Naive thymus-derived CD8-positive, alpha-beta T cell (primary cell): ENCODE measurements around the gene UCN2. TPM values are rescaled to one million over a fixed set of nuclear protein-coding genes. Genes with fewer than 3 reads are reported as not detected.

Source experiments
- ATAC-seq, 2 donors: fragments of 150-1000 bp; cut with Tn5 transposase in 1 of 2; sonication (Bioruptor Pico), chemical (Tn5 transposase) in 1 of 2; 1 replicate in 1 of 2; 2 replicates in 1 of 2; pipeline ENCODE4 v1.10.0; 2021; ENCODE audit warnings: mild to moderate bottlenecking in 2 of 2, moderate library complexity in 2 of 2
- POLR2A ChIA-PET: fragments of 350-600 bp; sonication (Branson Sonifier 250); formaldehyde crosslinking; loops from one replicate; lab custom pipeline; 2021; ENCODE audit warnings: antibody characterized with exemption; lab: Charles Lee
- DNase-seq, 10 donors: peaks; one replicate each; pipeline versions ENCODE4 v3.0.0 to v3.0.0-alpha.2; 2020 to 2022
- H3K27ac Mint-ChIP-seq, 10 donors: one replicate each; pipeline ENCODE4 v1.8.0; 2020 to 2022; ENCODE audit warnings: mild to moderate bottlenecking in 10 of 10, mixed read lengths in 10 of 10, moderate library complexity in 4 of 10, inconsistent platforms in 1 of 10
- H3K27me3 Mint-ChIP-seq, 5 donors: one replicate each; pipeline ENCODE4 v1.8.0; 2021 to 2022; ENCODE audit warnings: mixed read lengths in 5 of 5
- H3K36me3 Mint-ChIP-seq, 3 donors: one replicate each; pipeline ENCODE4 v1.8.0; 2020 to 2022; ENCODE audit warnings: mixed read lengths in 3 of 3, mild to moderate bottlenecking in 2 of 3, inconsistent platforms in 1 of 3
- H3K4me1 Mint-ChIP-seq, 4 donors: one replicate each; pipeline ENCODE4 v1.8.0; 2021 to 2022; ENCODE audit warnings: mixed read lengths in 4 of 4
- H3K4me3 Mint-ChIP-seq, 10 donors: one replicate each; pipeline ENCODE4 v1.8.0; 2020 to 2022; ENCODE audit warnings: mild to moderate bottlenecking in 10 of 10, mixed read lengths in 10 of 10, moderate library complexity in 6 of 10, inconsistent platforms in 1 of 10
- H3K9me3 Mint-ChIP-seq, 9 donors: one replicate each; pipeline ENCODE4 v1.8.0; 2020 to 2022; ENCODE audit warnings: mixed read lengths in 9 of 9, mild to moderate bottlenecking in 3 of 9, inconsistent platforms in 1 of 9, moderate library complexity in 1 of 9
- polyA plus RNA-seq, 3 donors: library from polyadenylated mRNA; unstranded; fragments of 300-500 nt; fragmentation: Illumina TruSeq; gene quantifications; one replicate each; pipeline ENCODE4 v1.2.3, GENCODE V29; 2021
- total RNA-seq, 8 experiments: library from RNA in 2 of 8; stranded (reverse) in 2 of 8; gene quantifications; one replicate each; pipeline ENCODE4 v1.2.3 and lab custom pipeline; 2021 to 2026

Gene UCN2
- total and polyA plus RNA-seq, 5 experiments from 2014 or later, result 0.25 TPM; not detected in 4

DNA sequence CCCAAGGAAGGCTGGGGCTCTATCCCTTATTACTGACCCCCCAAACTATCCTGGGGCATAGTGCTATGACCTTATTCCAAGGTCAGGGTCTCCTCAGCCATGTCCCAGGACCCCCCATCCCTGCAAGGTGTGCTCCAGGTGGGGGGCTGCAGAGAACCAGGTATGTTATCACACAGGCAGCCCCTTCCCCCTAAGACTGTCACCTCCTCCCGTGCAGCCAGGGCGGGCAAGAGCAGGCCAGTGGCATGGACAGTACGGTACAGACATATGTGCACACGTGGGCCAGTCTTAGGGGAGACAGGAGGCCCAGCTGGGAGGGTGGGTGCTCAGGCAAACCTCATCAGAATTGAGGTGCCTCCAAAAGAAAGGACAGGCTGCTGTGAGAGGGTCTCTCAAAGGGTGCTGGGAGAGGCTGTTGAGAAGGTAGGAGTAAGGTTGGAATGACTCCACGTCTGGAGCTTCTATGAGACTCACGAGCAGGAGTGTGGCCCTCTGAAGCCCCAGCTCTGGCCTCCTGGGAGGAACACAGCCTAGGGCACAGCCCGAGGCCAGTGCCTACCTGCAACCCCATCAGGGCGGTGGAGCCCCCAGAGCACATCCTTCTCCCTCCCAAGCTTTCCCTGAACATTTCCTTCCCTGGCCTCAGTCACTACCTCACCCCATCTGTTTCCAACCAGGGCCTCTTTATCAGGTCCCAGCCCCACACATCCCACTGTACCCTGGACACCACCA lies 33.3 kb upstream of the UCN2 start:
- peaks cover 0 to 33% (median 2%) of the 10 kb centered on the region in 3 donors for H3K36me3 Mint-ChIP-seq
- ATAC-seq (peak in 1 of 2 donors; percentile 6), DNase-seq (no peak)
- H3K4me3 Mint-ChIP-seq, result no peak overlapping the region
- H3K9me3 Mint-ChIP-seq, result no peaks in the 10 kb centered on the region
- peaks cover 5 to 17% (median 9%) of the 10 kb centered on the region in 4 donors for H3K4me1 Mint-ChIP-seq
- POLR2A ChIA-PET, result no interaction called here
- peak overlapping the region in 4 of 10 donors; percentile 9 to 84 (median 65) for H3K27ac Mint-ChIP-seq
- H3K27me3 Mint-ChIP-seq, result peaks cover 4 to 38% (median 18%) of the 10 kb centered on the region in 5 donors

DNA sequence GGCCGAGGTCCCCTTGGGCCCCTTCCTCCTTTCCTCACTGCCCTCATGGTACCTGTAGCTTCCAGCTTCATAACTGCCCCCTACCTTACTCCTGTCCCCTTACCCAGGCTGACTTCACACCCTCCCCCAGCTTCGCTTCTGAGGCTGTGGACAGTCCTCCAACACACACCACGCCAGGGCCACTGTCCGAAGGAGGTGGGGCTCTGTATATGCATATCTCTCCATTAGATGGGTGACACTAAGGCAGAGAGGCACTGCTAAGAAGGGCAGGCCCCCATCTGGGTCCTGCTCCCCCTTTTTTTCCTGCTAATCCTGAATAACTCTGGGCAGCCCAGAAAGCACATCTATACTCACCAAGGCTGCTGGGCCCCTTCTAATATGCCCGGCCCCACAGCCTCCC lies 32.6 kb upstream of the UCN2 start:
- Mint-ChIP-seq H3K4me3 (peak overlapping the region in 4 of 10 donors; percentile 8 to 27 (median 18)), H3K36me3 (peaks cover 0 to 27% (median 2%) of the 10 kb centered on the region in 3 donors), H3K27me3 (peaks cover 4 to 43% (median 20%) of the 10 kb centered on the region in 5 donors), H3K27ac (peak overlapping the region in 2 of 10 donors; percentile 4 to 84), H3K4me1 (peaks cover 5 to 17% (median 9%) of the 10 kb centered on the region in 4 donors), H3K9me3 (no peaks in the 10 kb centered on the region)
- ATAC-seq (peak in 1 of 2 donors; percentile 6), DNase-seq (no peak)
- POLR2A ChIA-PET, result no interaction called here

DNA sequence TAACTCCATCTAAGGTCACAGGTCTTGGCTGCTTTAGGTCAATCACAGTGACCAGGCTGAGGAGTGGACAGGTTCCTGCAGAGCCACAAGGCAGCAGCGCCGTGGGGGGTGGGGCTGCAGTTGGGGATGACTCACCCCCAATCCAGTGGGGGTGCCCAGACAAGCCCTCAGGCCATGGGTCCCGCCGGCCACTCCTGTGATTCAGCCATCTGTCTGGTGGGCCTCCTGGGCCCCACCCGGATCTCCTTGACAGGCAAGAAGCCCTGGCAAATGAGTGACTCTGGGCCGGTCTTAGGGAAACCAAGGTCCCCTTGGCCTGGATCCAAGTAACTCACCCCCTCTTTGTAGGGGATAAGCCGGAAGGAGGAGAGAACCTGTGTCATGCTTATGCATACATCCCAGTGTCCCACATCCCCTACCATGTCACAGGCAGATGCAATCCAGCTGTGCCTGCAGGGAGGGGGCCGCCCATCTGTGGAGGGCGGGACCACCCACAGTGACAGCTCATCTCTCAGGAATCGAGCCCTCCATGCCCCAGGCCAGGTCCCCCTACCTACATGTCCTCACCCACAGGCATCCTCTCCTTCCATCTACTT lies 32.0 kb upstream of the UCN2 start:
- Mint-ChIP-seq H3K27me3 (peaks cover 8 to 49% (median 25%) of the 10 kb centered on the region in 5 donors), H3K4me1 (peaks cover 5 to 17% (median 9%) of the 10 kb centered on the region in 4 donors)

GRCh38 chr3:48595075-48595525 lies 31.5 kb upstream of the UCN2 start, which contains the start of gene COL7A1:
Gene COL7A1 (minus strand): TSS chr3:48595329. CDS start chr3:48595159, 170 bp downstream.
- H3K27me3 Mint-ChIP-seq, result peaks cover 8 to 54% (median 28%) of the 10 kb centered on the region in 5 donors
- DNase-seq (peak in 3 of 10 donors; percentile 8 to 17 (median 12)), ATAC-seq (peak; percentile 35 to 62)
- peaks cover 5 to 17% (median 9%) of the 10 kb centered on the region in 4 donors for H3K4me1 Mint-ChIP-seq
- peak within 1 kb of the TSS in 7 of 10 donors; percentile 8 to 67 (median 45) for H3K4me3 Mint-ChIP-seq
- POLR2A ChIA-PET, result no interaction called here
- peaks cover 0 to 17% (median 0%) of the 10 kb centered on the region in 3 donors for H3K36me3 Mint-ChIP-seq
- peak within 1 kb of the TSS in 3 of 10 donors; percentile 35 to 84 (median 60) for H3K27ac Mint-ChIP-seq
- H3K9me3 Mint-ChIP-seq, result no peaks in the 10 kb centered on the region

More for the DNA sequence above, 32.0 kb upstream of the UCN2 start:
- Mint-ChIP-seq H3K9me3 (no peaks in the 10 kb centered on the region), H3K36me3 (peaks cover 0 to 22% (median 2%) of the 10 kb centered on the region in 3 donors), H3K4me3 (peak overlapping the region in 2 of 10 donors; percentile 26 to 31), H3K27ac (peak overlapping the region in 2 of 10 donors; percentile 4 to 84)
- ATAC-seq, result peak in 1 of 2 donors; percentile 20
- no peak for DNase-seq
- POLR2A ChIA-PET, result no interaction called here

DNA sequence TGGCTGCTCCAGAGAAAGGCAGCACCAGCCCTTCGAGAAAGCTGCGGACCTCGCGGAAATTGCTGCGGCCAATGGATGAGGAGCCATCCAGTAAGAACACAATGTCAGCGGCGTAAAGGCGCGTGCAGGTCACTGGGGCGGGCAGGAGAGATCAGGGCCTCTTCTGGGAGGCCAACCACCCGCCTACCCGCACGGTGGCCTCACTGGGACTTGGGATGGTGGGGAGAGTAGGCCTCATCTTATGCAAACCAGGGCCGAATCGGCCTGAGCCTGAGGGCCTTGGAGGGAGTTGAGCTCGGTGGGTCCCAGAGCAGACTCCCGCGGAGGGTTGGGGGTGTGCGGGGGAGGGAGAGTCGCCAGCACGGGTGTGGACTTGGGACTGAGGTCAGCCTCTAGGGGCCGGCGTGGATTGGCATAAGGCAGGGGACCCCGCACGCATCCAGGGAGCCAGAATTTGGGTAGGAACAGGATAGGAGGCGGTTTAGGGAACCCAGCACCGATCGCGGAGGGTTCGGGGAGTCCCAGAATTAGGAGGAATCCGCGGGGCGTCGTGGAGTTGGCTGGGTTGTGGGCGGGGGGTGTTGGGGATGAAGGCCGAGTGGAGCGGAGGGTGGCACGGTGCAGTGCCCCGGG lies 31.0 kb upstream of the UCN2 start:
- Mint-ChIP-seq H3K27me3 (peaks cover 11 to 59% (median 33%) of the 10 kb centered on the region in 5 donors), H3K27ac (peak overlapping the region in 3 of 10 donors; percentile 35 to 60 (median 37)), H3K36me3 (peaks cover 0 to 12% (median 0%) of the 10 kb centered on the region in 3 donors), H3K9me3 (no peaks in the 10 kb centered on the region), H3K4me1 (peaks cover 5 to 17% (median 9%) of the 10 kb centered on the region in 4 donors), H3K4me3 (peak overlapping the region in 7 of 10 donors; percentile 8 to 67 (median 45))
- DNase-seq (no peak), ATAC-seq (no peak)
- POLR2A ChIA-PET, result no interaction called here

DNA sequence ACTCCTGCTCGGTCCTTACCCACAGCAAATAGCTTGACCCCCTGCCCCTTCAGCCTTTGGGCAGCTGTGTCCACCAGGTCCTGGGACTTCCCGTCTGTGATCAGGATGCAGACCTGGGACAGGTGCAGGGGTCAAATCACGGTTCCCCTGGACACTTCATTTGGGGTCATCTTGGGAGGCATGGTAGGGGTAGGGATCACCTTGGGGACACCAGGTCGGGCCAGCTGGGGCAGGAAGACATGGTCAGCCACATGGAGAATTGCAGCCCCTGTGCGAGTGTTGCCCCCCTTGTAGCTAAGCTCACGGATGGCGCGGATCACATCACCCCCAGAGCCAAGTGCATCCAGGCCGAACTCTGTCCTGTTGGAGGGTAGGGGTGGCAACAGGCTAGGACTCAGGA lies 29.8 kb upstream of the UCN2 start:
- Mint-ChIP-seq H3K4me3 (no peak overlapping the region), H3K9me3 (no peaks in the 10 kb centered on the region), H3K36me3 (peaks cover 0 to 2% (median 0%) of the 10 kb centered on the region in 3 donors), H3K27me3 (peaks cover 16 to 70% (median 42%) of the 10 kb centered on the region in 5 donors), H3K4me1 (peaks cover 5 to 17% (median 9%) of the 10 kb centered on the region in 4 donors), H3K27ac (peak overlapping the region in 1 of 10 donors; percentile 56)
- no peak for ATAC-seq
- POLR2A ChIA-PET, result no interaction called here
- no peak for DNase-seq

- peaks cover 16 to 78% (median 47%) of the 10 kb centered on the region in 5 donors for H3K27me3 Mint-ChIP-seq
- ATAC-seq (no peak), DNase-seq (no peak)
- no peak overlapping the region for H3K27ac Mint-ChIP-seq
- H3K36me3 Mint-ChIP-seq, result no peaks in the 10 kb centered on the region
- no peak overlapping the region for H3K4me3 Mint-ChIP-seq
- no peaks in the 10 kb centered on the region for H3K9me3 Mint-ChIP-seq
- H3K4me1 Mint-ChIP-seq, result peaks cover 5 to 17% (median 9%) of the 10 kb centered on the region in 4 donors
- POLR2A ChIA-PET, result no interaction called here
Measured at GRCh38 chr3:48592519-48593087, 29.0 kb upstream of the UCN2 start.

GRCh38 chr3:48591886-48592518 lies 28.4 kb upstream of the UCN2 start:
- Mint-ChIP-seq H3K27me3 (peaks cover 16 to 84% (median 53%) of the 10 kb centered on the region in 5 donors), H3K4me3 (no peak overlapping the region), H3K27ac (no peak overlapping the region), H3K36me3 (no peaks in the 10 kb centered on the region), H3K4me1 (peaks cover 5 to 17% (median 9%) of the 10 kb centered on the region in 4 donors), H3K9me3 (no peaks in the 10 kb centered on the region)
- ATAC-seq (no peak), DNase-seq (no peak)
- POLR2A ChIA-PET, result no interaction called here

GRCh38 chr3:48591436-48591835 lies 27.9 kb upstream of the UCN2 start:
- POLR2A ChIA-PET, result no interaction called here
- DNase-seq (no peak), ATAC-seq (no peak)
- no peaks in the 10 kb centered on the region for H3K36me3 Mint-ChIP-seq
- no peak overlapping the region for H3K4me3 Mint-ChIP-seq
- H3K4me1 Mint-ChIP-seq, result peaks cover 5 to 16% (median 9%) of the 10 kb centered on the region in 4 donors
- H3K9me3 Mint-ChIP-seq, result no peaks in the 10 kb centered on the region
- peaks cover 16 to 88% (median 58%) of the 10 kb centered on the region in 5 donors for H3K27me3 Mint-ChIP-seq
- no peak overlapping the region for H3K27ac Mint-ChIP-seq

DNA sequence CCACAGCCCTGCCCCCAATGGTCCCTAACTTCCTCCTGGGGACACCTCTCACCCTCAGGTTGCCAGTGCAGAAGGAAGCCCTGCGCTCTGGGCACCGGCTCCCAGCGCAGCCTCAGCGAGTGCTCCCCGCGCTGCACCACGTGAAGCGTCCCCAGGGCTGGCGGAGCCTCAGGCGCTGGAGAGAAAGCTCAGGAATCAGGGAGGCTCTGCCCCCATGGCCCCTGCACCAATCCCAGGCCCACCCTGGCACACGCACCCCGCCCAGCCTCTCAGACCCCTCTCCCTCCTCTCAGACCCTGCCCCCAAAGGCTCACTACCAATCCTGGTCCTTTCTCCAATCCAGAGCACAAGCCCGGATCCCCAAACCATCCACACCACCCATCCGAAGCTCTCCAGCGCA lies 24.6 kb upstream of the UCN2 start:
- no peaks in the 10 kb centered on the region for H3K4me1 Mint-ChIP-seq
- peaks cover 12 to 65% (median 50%) of the 10 kb centered on the region in 5 donors for H3K27me3 Mint-ChIP-seq
- no peak for DNase-seq
- POLR2A ChIA-PET, result no interaction called here
- no peaks in the 10 kb centered on the region for H3K9me3 Mint-ChIP-seq
- no peak for ATAC-seq
- peak overlapping the region in 1 of 10 donors; percentile 71 for H3K27ac Mint-ChIP-seq
- no peak overlapping the region for H3K4me3 Mint-ChIP-seq
- H3K36me3 Mint-ChIP-seq, result no peaks in the 10 kb centered on the region

DNA sequence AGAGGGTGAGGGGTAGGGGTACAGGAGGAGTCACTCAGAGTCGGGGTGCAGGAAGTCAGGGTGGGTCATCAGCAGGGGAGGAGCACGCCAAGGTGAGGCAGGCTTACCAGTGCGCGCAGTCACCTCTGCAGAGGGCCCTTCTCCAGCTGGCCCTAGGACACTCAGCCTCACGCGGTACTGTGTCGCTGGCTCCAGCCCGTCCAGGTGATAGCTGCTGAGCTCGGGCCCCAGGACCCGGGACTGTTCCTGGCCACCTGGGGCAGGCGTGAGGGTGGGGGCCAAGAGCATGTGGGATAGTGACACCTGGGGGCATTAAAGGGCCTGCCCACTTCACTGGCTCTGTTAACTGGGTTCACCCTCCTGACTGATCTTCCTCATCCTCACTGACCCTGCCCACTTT lies 24.1 kb upstream of the UCN2 start:
- DNase-seq (no peak), ATAC-seq (no peak)
- peaks cover 12 to 59% (median 45%) of the 10 kb centered on the region in 5 donors for H3K27me3 Mint-ChIP-seq
- no peaks in the 10 kb centered on the region for H3K4me1 Mint-ChIP-seq
- H3K4me3 Mint-ChIP-seq, result no peak overlapping the region
- POLR2A ChIA-PET, result no interaction called here
- H3K27ac Mint-ChIP-seq, result peak overlapping the region in 1 of 10 donors; percentile 71
- H3K36me3 Mint-ChIP-seq, result no peaks in the 10 kb centered on the region
- no peaks in the 10 kb centered on the region for H3K9me3 Mint-ChIP-seq

- Mint-ChIP-seq H3K36me3 (no peaks in the 10 kb centered on the region), H3K27me3 (peaks cover 8 to 42% (median 29%) of the 10 kb centered on the region in 5 donors), H3K9me3 (no peaks in the 10 kb centered on the region), H3K27ac (no peak overlapping the region), H3K4me1 (no peaks in the 10 kb centered on the region), H3K4me3 (no peak overlapping the region)
- POLR2A ChIA-PET, result no interaction called here
- DNase-seq (no peak), ATAC-seq (no peak)
Measured at GRCh38 chr3:48585411-48585810, 21.8 kb upstream of the UCN2 start.
